PFSK-1 (cell line): ENCODE data around the gene AIG1.

Experiments used
- POLR2AphosphoS5 ChIP-seq: IDR thresholded peaks from 2 replicates; pipeline ENCODE4 v1.6.1; 2012; ENCODE audit warnings: low read depth, mild to moderate bottlenecking, control low read depth, low read length, moderate library complexity
- SIN3A ChIP-seq: IDR thresholded peaks from 2 replicates; pipeline ENCODE4 v1.6.1; 2012; ENCODE audit warnings: mild to moderate bottlenecking, low read length, moderate library complexity, borderline replicate concordance; ENCODE audit not compliant: insufficient read depth

- TF ChIP-seq SIN3A (no peak), POLR2AphosphoS5 (no peak)
Measured at GRCh38 chr6:143123941-143124340, 63.3 kb downstream of the AIG1 start.
